PC-3 (cell line): Measurements from ENCODE around the gene SERPING1. TPM values are rescaled to one million over a fixed set of nuclear protein-coding genes. Genes with fewer than 3 reads are reported as not detected.
A peak's percentile ranks its signal among the peaks of the same experiment; 100 is the strongest.

Experiments
- ATAC-seq: fragments of 200-7000 bp; cut with Tn5 transposase; 2 replicates; pipeline ENCODE4 v1.9.1; 2020; ENCODE audit warnings: mild to moderate bottlenecking, moderate library complexity
- BruUV-seq: library from RNA; stranded (reverse); fragments of 400-500 nt; replicated peaks from 2 replicates; lab custom pipeline; 2021; lab: Mats Ljungman, UMichigan
- CTCF ChIA-PET: fragments of 300-600 bp; sonication (Branson Sonifier 250); formaldehyde crosslinking; loops from one replicate; lab custom pipeline; 2022; ENCODE audit warnings: antibody characterized with exemption; lab: Charles Lee
- POLR2A ChIA-PET: fragments of 300-600 bp; sonication (Branson Sonifier 250); formaldehyde crosslinking; loops from one replicate; lab custom pipeline; 2022; ENCODE audit warnings: antibody characterized with exemption; ENCODE audit not compliant: unreplicated experiment; lab: Charles Lee
- DNase-seq: peaks from one replicate; pipeline ENCODE4 v3.0.0-alpha.2; 2015
- H2AFZ ChIP-seq: fragments of 300-600 bp; sonication (generic); 2 replicates; pipeline ENCODE4 v1.6.0; 2016; ENCODE audit warnings: antibody characterized with exemption, low read length
- H3F3A ChIP-seq: fragments of 300-600 bp; sonication (generic); one replicate; pipeline ENCODE4 v1.6.0; 2017; ENCODE audit warnings: antibody characterized with exemption, low read length, control low read depth, mild to moderate bottlenecking; ENCODE audit not compliant: unreplicated experiment
- H3K27ac ChIP-seq: fragments of 300-600 bp; sonication (generic); 2 replicates; pipeline ENCODE4 v1.5.1; 2016; ENCODE audit warnings: mild to moderate bottlenecking, low read length
- H3K27me3 ChIP-seq: fragments of 300-600 bp; sonication (generic); 2 replicates; pipeline ENCODE4 v1.6.1; 2016; ENCODE audit warnings: low read length, mixed read lengths
- H3K36me3 ChIP-seq: fragments of 300-600 bp; sonication (generic); 2 replicates; pipeline ENCODE4 v1.6.1; 2016; ENCODE audit warnings: low read depth, mixed run types, low read length, mixed read lengths
- H3K4me1 ChIP-seq: fragments of 300-600 bp; sonication (generic); 2 replicates; pipeline ENCODE4 v1.5.1; 2016; ENCODE audit warnings: low read length; ENCODE audit not compliant: insufficient read depth
- H3K4me2 ChIP-seq: fragments of 300-600 bp; sonication (generic); 2 replicates; pipeline ENCODE4 v1.6.0; 2016; ENCODE audit warnings: low read length
- H3K4me3 ChIP-seq: fragments of 300-600 bp; sonication (generic); 2 replicates; pipeline ENCODE4 v1.5.1; 2016; ENCODE audit warnings: mild to moderate bottlenecking, low read length, mixed read lengths
- H3K79me2 ChIP-seq: fragments of 300-600 bp; sonication (generic); 2 replicates; pipeline ENCODE4 v1.6.1; 2017; ENCODE audit warnings: low read length, mixed read lengths
- H3K9ac ChIP-seq: fragments of 300-600 bp; sonication (generic); 2 replicates; pipeline ENCODE4 v1.6.0; 2016; ENCODE audit warnings: mild to moderate bottlenecking, low read length
- H3K9me2 ChIP-seq: fragments of 300-600 bp; sonication (generic); replicated peaks from 2 replicates; pipeline ENCODE4 v1.6.1; 2016; ENCODE audit warnings: mixed run types, low read length, mixed read lengths
- H3K9me3 ChIP-seq: fragments of 300-600 bp; sonication (generic); 2 replicates; pipeline ENCODE4 v1.6.1; 2016; ENCODE audit warnings: low read length, mixed read lengths
- H4K20me1 ChIP-seq: fragments of 300-600 bp; sonication (generic); 2 replicates; pipeline ENCODE4 v1.6.1; 2016; ENCODE audit warnings: low read length, mixed read lengths
- EZH2 ChIP-seq: fragments of 300-600 bp; sonication (generic); IDR thresholded peaks from one replicate; pipeline ENCODE4 v1.6.1; 2017; ENCODE audit warnings: antibody characterized with exemption, mild to moderate bottlenecking, low read length; ENCODE audit not compliant: unreplicated experiment
- EZH2phosphoT487 ChIP-seq: fragments of 300-600 bp; sonication (generic); IDR thresholded peaks from 2 replicates; pipeline ENCODE4 v1.6.1; 2018; ENCODE audit warnings: mild to moderate bottlenecking, antibody characterized with exemption, low read length, borderline replicate concordance
- intact Hi-C: fragments of 100-400 bp; cut with micrococcal nuclease; formaldehyde crosslinking; loops from 2 replicates; pipeline ENCODE4 v1.9.0; 2023
- total RNA-seq: library from RNA; depleted of rRNA; stranded (reverse); fragments of >200 nt; gene quantifications from 2 replicates; pipeline ENCODE4 v1.2.3, GENCODE V29; 2014
- TF ChIP-seq, protein P1 (sequence below): fragments of 300-600 bp; sonication (generic); conservative IDR thresholded peaks from 2 replicates; pipeline ENCODE4 v1.5.1; 2017; ENCODE audit warnings: antibody characterized with exemption, low read depth, mild to moderate bottlenecking, low read length

Gene SERPING1
- total RNA-seq, 1 experiment from 2014 or later: not detected

GRCh38 chr11:57652662-57653061 lies 55.2 kb downstream of the SERPING1 start:
- peaks cover 17% of the 10 kb centered on the region for H3K27me3 ChIP-seq
- H3F3A ChIP-seq: no peaks in the 10 kb centered on the region
- no peak overlapping the region for H3K27ac ChIP-seq
- ChIA-PET POLR2A (no interaction called here), CTCF (no interaction called here)
- H4K20me1 ChIP-seq: no peaks in the 10 kb centered on the region
- H3K9me2 ChIP-seq: no peaks in the 10 kb centered on the region
- no peak overlapping the region for H3K4me2 ChIP-seq
- peaks cover 1% of the 10 kb centered on the region for H3K79me2 ChIP-seq
- no peak overlapping the region for H3K9ac ChIP-seq
- H3K36me3 ChIP-seq: no peaks in the 10 kb centered on the region
- no peak overlapping the region for H3K4me3 ChIP-seq
- intact Hi-C loops: no loop called here
- no TSS peak for BruUV-seq
- H2AFZ ChIP-seq: no peak overlapping the region
- no peak for ATAC-seq
- TF ChIP-seq EZH2 (no peak), EZH2phosphoT487 (no peak)
- TF ChIP-seq, protein P1, sequence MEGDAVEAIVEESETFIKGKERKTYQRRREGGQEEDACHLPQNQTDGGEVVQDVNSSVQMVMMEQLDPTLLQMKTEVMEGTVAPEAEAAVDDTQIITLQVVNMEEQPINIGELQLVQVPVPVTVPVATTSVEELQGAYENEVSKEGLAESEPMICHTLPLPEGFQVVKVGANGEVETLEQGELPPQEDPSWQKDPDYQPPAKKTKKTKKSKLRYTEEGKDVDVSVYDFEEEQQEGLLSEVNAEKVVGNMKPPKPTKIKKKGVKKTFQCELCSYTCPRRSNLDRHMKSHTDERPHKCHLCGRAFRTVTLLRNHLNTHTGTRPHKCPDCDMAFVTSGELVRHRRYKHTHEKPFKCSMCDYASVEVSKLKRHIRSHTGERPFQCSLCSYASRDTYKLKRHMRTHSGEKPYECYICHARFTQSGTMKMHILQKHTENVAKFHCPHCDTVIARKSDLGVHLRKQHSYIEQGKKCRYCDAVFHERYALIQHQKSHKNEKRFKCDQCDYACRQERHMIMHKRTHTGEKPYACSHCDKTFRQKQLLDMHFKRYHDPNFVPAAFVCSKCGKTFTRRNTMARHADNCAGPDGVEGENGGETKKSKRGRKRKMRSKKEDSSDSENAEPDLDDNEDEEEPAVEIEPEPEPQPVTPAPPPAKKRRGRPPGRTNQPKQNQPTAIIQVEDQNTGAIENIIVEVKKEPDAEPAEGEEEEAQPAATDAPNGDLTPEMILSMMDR: no peak
- peaks cover 25% of the 10 kb centered on the region for H3K4me1 ChIP-seq
- H3K9me3 ChIP-seq: no peaks in the 10 kb centered on the region
- no peak for DNase-seq

DNA sequence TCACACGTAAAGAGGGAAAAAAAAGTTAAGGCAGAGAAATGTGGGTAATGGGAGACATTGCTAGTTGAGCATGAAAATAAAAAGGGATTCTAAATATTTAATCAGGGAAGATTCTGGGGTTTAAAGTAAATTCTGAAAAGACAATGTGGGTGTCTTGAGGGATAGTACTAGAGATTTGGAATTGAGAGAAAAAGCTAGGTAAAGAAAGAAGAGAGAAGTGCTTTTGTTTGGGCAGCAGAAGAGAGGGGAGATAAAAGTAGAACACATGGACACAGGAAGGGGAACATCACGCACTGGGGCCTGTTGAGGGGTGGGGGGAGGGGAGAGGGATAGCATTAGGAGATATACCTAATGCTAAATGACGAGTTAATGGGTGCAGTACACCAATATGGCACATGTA lies 55.7 kb downstream of the SERPING1 start:
- no peak overlapping the region for H3K9ac ChIP-seq
- H3K9me3 ChIP-seq: no peaks in the 10 kb centered on the region
- ChIA-PET POLR2A (no interaction called here), CTCF (no interaction called here)
- no peak for DNase-seq
- no peak for ATAC-seq
- H3F3A ChIP-seq: no peaks in the 10 kb centered on the region
- peaks cover 12% of the 10 kb centered on the region for H3K27me3 ChIP-seq
- intact Hi-C loops: no loop called here
- H3K36me3 ChIP-seq: no peaks in the 10 kb centered on the region
- H3K79me2 ChIP-seq: peaks cover 6% of the 10 kb centered on the region
- H3K9me2 ChIP-seq: no peaks in the 10 kb centered on the region
- no peak overlapping the region for H2AFZ ChIP-seq
- H3K4me3 ChIP-seq: no peak overlapping the region
- 0 out of 2 replicates have a peak, but pooled peaks cover 3% of the 10 kb centered on the region for H4K20me1 ChIP-seq
- H3K4me2 ChIP-seq: no peak overlapping the region
- no TSS peak for BruUV-seq
- H3K27ac ChIP-seq: no peak overlapping the region
- peaks cover 25% of the 10 kb centered on the region for H3K4me1 ChIP-seq
- TF ChIP-seq EZH2 (no peak), EZH2phosphoT487 (no peak)
- TF ChIP-seq, protein P1: no peak

- peaks cover 32% of the 10 kb centered on the region for H3K79me2 ChIP-seq
- intact Hi-C loops: loop anchor here (1.0 kb wide), 2 partner anchors 10 to 55 kb away; partner anchors contain the start of genes MED19 and TMX2
- ChIA-PET POLR2A (no interaction called here), CTCF (no interaction called here)
- no peaks in the 10 kb centered on the region for H3K9me3 ChIP-seq
- peak overlapping the region; percentile 76 for H2AFZ ChIP-seq
- peaks cover 8% of the 10 kb centered on the region for H3K4me1 ChIP-seq
- peak; percentile 3; the same call in 1 of the 2 replicates for ATAC-seq
- no peaks in the 10 kb centered on the region for H3F3A ChIP-seq
- H4K20me1 ChIP-seq: 0 out of 2 replicates have a peak, but pooled peaks cover 3% of the 10 kb centered on the region
- no peaks in the 10 kb centered on the region for H3K27me3 ChIP-seq
- H3K9ac ChIP-seq: peak overlapping the region; percentile 72
- H3K9me2 ChIP-seq: no peaks in the 10 kb centered on the region
- no peak for DNase-seq
- peak overlapping the region; percentile 94 for H3K4me3 ChIP-seq
- peaks cover 21% of the 10 kb centered on the region for H3K36me3 ChIP-seq
- TF ChIP-seq EZH2phosphoT487: no peak
- TF ChIP-seq, protein P1: no peak
- TF ChIP-seq EZH2: no peak
- H3K4me2 ChIP-seq: peak overlapping the region; percentile 86
- BruUV-seq: TSS peak; percentile 99
- 0 out of 2 replicates have a peak overlapping the region, but pooled peaks have one; percentile 11 for H3K27ac ChIP-seq
These were observed 59.4 kb downstream of the SERPING1 start for GRCh38 chr11:57656885-57657193.
